Measurements from ENCODE around the gene GUCA2A.
"Not testable (repeated sequence)": the region's sequence is repeated elsewhere in the genome, so short reads cannot be mapped to it uniquely, and the experiment has no call there.

GUCA2A gene

DNA sequence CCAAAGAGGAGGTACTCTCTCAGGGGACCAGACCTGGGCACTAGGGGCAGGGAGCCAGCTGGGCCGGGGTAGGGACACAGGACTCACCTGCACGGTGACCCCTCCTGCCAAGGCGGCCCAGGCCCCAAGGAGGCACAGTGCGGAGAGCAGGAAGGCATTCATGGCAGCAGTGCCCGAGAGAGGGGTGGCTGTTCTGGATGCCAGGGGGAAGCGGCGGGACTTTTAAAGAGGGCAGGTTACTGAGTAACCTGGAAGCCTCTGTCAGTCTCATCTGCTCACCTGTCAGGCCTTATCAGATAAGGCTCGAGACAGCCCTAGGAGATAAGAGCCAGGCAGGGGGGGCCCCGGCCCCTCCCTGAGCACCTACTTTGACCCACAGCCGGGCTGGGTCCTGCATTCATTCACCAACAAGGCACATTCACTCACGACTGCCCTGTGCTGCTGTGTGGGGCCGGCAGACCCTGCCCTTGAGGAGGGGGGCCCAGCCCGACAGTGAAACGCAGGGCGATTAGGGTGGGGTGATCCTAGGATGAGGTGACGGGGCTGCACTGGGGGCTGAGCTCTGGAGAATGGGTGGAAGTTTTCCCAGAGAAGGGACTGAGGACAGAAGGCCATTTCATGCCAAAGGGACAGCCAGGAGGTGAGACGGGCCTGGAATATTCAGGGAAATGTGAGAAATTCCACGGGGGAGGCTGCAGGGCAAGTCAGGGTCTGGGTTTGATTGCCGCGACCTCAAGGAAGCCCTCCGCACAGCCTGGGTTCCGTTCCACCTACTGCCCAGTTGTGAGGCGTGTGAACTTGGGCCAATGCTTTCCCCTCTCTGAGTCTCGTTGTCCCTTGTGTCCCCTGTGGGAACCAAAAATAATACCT lies at the start of gene GUCA2A:
TSS of gene GUCA2A (minus strand) at position 195 of the 870 bp plus-strand sequence. CDS start at position 162, 33 bp downstream.
- DNase-seq (ENCODE audit: low read depth in 1 of 2, low spot score in 1 of 2), result no peak

- no peak for DNase-seq (ENCODE audit: low read depth in 1 of 2, low spot score in 1 of 2)
Measured at GRCh38 chr1:42211224-42211623, 46.7 kb upstream of the GUCA2A start.

DNA sequence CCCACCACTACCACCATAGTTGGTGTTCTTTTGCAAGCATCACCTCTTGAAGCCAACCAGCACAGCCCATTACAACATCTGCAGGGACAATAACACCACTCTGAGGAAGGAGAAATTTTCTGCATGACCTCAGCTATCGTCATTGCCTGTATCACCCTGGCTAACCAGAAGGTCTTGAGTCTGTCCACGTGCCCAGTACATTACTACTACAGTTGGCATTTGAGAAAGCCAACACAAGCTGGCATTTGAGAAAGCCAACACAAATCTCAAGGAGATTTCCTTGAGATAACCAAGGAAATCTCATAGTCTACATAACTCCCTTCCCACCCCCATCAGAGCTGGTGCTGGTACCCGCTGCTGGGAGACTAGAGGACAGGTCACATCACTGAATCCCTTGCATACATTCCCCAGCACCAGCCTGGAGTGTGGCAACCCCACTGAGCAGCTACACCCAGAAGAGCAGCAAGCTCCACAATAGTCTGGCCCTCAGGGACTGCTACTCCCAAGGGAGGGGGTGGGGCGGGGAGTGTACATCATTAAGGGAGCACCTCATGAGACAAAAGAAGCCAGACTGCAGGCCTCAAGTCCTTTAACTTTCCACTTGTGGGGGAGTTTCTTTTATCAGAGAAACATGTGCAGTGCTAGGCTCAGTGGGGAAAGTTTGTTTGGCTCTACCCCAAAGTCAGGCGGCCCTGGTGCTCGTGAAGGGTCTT lies 46.0 kb upstream of the GUCA2A start:
- no peak for DNase-seq (ENCODE audit: low read depth in 1 of 2, low spot score in 1 of 2)

DNA sequence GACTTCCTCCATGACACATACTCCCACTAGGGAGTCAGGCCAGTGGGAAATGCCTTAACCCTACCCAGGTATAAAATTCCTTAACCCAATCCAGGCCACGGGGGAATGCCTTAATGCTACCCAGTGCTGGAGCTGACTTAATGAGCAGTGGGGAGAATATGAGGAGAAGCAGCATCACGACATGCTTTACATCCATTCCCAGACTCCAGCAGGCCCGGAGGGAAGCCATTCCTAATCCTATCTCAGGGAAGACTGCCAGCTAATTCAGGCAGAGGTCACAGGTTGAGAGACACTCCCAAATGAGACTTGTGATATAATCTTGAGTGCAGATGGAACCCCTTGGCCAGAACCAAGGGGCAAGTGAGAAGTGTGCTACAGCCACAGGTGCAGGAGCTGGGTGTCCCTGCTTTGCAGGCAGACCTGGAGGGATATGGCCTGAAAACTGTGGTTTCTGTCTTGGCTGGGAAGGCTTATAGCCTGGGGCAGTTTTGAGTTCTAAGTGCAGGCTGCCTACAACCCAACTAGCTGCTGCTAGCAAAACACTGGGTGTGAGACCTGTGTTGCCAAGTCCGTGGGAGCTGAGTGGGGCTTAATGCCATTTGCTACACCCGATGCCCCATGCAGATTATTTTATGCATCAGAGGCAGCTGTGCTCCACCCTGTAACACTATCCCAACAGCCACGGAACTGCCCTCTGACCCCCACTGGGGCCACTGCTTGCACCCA lies 45.1 kb upstream of the GUCA2A start:
- no peak for DNase-seq (ENCODE audit: low read depth in 1 of 2, low spot score in 1 of 2)

GRCh38 chr1:42206930-42207329 lies 42.4 kb upstream of the GUCA2A start:
- not testable (repeated sequence) for DNase-seq (ENCODE audit: low read depth in 1 of 2, low spot score in 1 of 2)

DNA sequence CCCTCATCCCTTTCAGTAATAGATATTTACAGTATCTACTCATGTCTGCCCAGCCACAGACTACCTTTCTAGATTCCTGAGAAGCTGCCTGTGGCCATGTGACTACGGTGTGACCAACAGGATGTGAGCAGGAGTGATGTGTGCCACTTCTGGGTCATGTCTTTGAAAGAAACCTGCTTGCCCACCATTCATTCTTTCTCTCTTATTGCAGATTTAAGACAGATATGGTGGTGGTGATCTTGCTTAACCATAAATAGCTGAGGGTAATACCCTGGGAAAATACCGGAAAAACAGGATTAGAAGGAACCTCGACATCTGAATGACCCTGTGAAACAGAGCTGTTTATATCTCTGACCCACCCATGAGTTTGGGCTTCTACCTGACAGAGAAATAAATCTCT lies 41.6 kb upstream of the GUCA2A start:
- DNase-seq (ENCODE audit: low read depth in 1 of 2, low spot score in 1 of 2), result no peak

- DNase-seq (ENCODE audit: low read depth in 1 of 2, low spot score in 1 of 2), result no peak
Measured at GRCh38 chr1:42201986-42202385, 37.4 kb upstream of the GUCA2A start.

DNA sequence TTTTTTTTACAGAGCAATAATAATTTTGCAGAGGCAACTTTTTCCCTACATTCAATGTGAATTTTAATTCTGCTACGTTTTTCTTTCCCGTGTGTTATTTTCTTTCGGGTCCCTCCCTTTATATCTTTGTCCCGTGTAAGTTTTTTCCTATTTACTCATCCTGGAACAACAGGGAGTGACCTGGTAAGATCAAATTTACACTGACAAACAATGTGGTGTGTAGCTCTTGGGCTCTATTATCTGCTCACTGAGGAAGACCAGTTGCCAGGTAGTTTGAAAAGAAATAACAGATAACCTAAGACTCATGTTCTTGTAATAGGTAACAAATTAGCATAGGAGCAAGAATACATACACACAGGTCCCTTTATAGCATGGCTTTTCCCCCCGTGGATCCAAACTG lies 33.7 kb upstream of the GUCA2A start:
- no peak for DNase-seq (ENCODE audit: low read depth in 1 of 2, low spot score in 1 of 2)

- no peak for DNase-seq (ENCODE audit: low read depth in 1 of 2, low spot score in 1 of 2)
Measured at GRCh38 chr1:42195841-42196240, 31.3 kb upstream of the GUCA2A start.

GRCh38 chr1:42192106-42192505 lies 27.6 kb upstream of the GUCA2A start:
- no peak for DNase-seq (ENCODE audit: low read depth in 1 of 2, low spot score in 1 of 2)

GRCh38 chr1:42191319-42191718 lies 26.8 kb upstream of the GUCA2A start:
- DNase-seq (ENCODE audit: low read depth in 1 of 2, low spot score in 1 of 2), result no peak

DNA sequence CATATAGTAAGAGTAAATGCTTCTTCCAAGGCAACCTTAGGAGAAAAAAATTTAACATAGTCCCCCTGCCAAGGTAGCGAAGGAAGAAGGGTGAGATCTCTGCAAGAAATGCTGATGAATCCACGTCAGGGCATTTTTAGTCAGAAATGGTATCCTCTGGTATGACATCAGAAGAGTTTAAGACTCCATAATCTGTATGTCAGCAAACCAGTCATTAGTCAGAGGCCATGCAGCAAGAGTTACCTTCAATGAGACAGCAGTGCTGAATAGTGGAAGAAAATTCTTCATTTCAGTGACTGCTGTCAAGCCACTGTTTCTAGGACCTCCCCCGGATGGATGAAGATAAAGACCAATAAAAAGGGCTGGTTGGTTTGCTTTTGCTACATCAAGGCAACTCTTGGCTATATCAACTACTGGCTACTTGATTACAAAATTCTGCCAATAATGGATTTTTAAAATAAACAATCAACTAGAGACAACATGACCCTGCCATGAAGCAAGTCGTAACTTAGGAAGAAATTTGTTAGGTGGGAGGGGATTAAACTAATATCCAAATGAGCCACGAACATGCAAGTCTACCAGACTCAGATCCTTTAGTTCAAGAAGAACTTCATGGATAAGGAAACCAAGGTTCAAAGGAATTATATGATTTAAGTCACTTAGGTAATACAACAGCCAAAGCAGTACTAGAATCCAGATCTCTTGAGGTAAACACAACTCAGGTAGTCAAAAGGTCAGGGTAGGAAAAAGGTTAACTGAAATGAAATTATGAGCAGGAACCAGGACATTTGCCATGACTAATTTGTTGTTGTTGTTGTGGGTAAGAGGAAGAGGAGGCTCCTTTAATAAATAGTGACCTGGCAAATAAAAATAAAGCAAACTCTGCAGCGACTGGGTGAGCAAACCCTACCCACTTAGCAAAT lies 25.6 kb upstream of the GUCA2A start:
- DNase-seq (ENCODE audit: low read depth in 1 of 2, low spot score in 1 of 2), result no peak

DNA sequence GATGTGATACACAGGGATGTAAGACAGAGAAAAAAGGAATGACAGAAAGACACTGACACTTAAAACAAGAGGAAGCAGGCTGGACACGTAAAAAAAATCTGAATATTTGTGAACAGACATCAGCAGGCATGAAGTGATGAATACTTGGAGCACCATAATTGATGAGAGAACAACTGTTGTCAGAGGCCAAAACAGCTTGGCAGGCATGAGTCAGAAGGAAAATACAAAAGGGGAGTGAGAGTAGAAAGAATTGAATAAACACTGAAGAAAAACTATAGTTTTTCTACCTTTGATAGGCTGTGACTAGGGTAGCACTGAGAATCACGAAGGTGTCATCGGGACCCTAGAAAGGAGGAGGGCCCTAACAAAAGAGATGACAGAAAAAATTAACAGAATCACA lies 21.6 kb upstream of the GUCA2A start:
- DNase-seq (ENCODE audit: low read depth in 1 of 2, low spot score in 1 of 2), result no peak

GRCh38 chr1:42184616-42185015 lies 20.1 kb upstream of the GUCA2A start:
- no peak for DNase-seq (ENCODE audit: low read depth in 1 of 2, low spot score in 1 of 2)

DNA sequence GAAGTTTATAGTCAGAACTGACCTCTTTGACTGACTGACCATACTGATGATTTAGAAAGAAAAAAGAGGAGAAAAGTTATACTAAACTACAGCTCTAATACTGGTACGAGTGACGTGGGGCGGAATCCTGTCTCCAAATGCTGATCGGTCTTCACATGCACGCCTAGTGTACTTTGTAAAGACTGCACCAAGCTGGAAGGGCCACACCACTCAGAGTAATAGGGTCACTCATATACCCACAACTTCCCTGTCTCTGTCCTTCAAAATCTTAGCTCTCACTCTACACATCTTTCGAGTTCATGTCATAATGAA lies 19.4 kb upstream of the GUCA2A start:
- no peak for DNase-seq (ENCODE audit: low read depth in 1 of 2, low spot score in 1 of 2)

GRCh38 chr1:42183210-42183956 lies 18.8 kb upstream of the GUCA2A start:
- no peak for DNase-seq (ENCODE audit: low read depth in 1 of 2, low spot score in 1 of 2)

- DNase-seq (ENCODE audit: low read depth in 1 of 2, low spot score in 1 of 2), result no peak
Measured at GRCh38 chr1:42181687-42182086, 17.1 kb upstream of the GUCA2A start.

GRCh38 chr1:42179900-42180329 lies 15.4 kb upstream of the GUCA2A start:
- DNase-seq (ENCODE audit: low read depth in 1 of 2, low spot score in 1 of 2), result no peak

- DNase-seq (ENCODE audit: low read depth in 1 of 2, low spot score in 1 of 2), result no peak
Measured at GRCh38 chr1:42179275-42179674, 14.7 kb upstream of the GUCA2A start.

GRCh38 chr1:42178249-42178648 lies 13.7 kb upstream of the GUCA2A start:
- no peak for DNase-seq (ENCODE audit: low read depth in 1 of 2, low spot score in 1 of 2)
